Esophagus (tissue), 2 donors: ENCODE results near the gene MYO16. TPM values are rescaled to one million over a fixed set of nuclear protein-coding genes. Genes with fewer than 3 reads are reported as not detected.
"Not testable (repeated sequence)": the region's sequence is repeated elsewhere in the genome, so short reads cannot be mapped to it uniquely, and the experiment has no call there.

Experiments
- H3K27ac ChIP-seq, 2 donors: one replicate each; pipeline ENCODE4 v1.5.1; 2013; ENCODE audit warnings: low read depth in 2 of 2, mild to moderate bottlenecking in 2 of 2, inconsistent platforms in 1 of 2, low read length in 1 of 2, moderate library complexity in 1 of 2
- H3K27me3 ChIP-seq, 2 donors: one replicate each; pipeline ENCODE4 v1.6.1; 2013; ENCODE audit warnings: low read length in 2 of 2, control low read depth in 1 of 2, mild to moderate bottlenecking in 1 of 2; ENCODE audit not compliant: insufficient read depth in 2 of 2, control insufficient read depth in 1 of 2
- H3K36me3 ChIP-seq, 2 donors: one replicate each; pipeline ENCODE4 v1.6.1; 2013; ENCODE audit warnings: low read length in 1 of 2; ENCODE audit not compliant: control insufficient read depth in 2 of 2, insufficient read depth in 2 of 2
- H3K4me1 ChIP-seq, 2 donors: one replicate each; pipeline ENCODE4 v1.6.1; 2013; ENCODE audit warnings: low read length in 1 of 2; ENCODE audit not compliant: control insufficient read depth in 2 of 2, insufficient read depth in 2 of 2
- H3K4me3 ChIP-seq, 2 donors: one replicate each; pipeline ENCODE4 v1.5.1; 2013; ENCODE audit warnings: low read length in 2 of 2, mild to moderate bottlenecking in 2 of 2, low read depth in 1 of 2, moderate library complexity in 1 of 2
- H3K9me3 ChIP-seq, 2 donors: one replicate each; pipeline ENCODE4 v1.6.1; 2013; ENCODE audit warnings: mild to moderate bottlenecking in 2 of 2, low read depth in 1 of 2, low read length in 1 of 2, moderate library complexity in 1 of 2; ENCODE audit not compliant: control insufficient read depth in 2 of 2, insufficient read depth in 1 of 2
- WGBS, 2 donors: extraction: QIAGEN DNeasy Blood & Tissue Kit; methylation state at CpG; one replicate each; pipeline ENCODE4 v1.1.7; 2013; 5-methylcytosine and 5-hydroxymethylcytosine counted together
- polyA plus RNA-seq, 2 donors: library from polyadenylated mRNA; stranded (reverse); fragments of 200-250 nt; gene quantifications; one replicate each; pipeline ENCODE4 v1.2.3, GENCODE V29; 2013
- donor health status: healthy with polysubstance abuse.
- donor health status: Bipolar disorder and iron deficiency.

Gene MYO16
- polyA plus RNA-seq, 2 donors: 0.06 to 0.18 TPM

DNA sequence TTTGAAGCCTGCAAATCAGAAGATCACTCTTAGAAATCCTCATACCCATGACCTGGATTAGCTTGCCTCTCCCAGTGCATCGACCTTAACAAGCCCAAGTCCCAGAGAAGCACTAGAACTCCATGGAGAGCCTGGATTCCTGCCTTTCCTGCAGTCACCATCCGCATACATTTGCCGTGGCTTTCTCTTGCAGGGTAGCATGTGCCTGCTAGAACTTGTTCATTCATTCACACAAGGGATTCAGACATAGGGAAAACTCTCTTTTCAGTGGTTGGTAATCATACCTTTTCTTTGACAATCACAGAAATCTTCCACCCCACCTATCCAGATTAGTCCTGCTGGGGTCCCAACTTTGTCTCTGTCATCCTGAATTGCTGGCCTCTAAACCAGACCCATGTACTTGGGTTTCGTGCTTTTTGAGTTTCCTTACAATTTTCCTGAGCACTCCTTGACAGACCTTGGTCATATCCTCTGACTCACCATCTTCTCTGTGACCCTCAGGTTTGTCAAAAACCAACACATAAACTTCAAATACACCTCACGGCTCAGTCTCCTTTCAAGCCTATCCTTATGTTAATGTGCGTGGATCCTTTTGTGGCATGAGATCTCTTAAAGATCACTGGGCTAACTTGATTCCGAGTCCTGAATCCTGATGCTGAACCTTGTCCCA lies 355.0 kb downstream of the MYO16 start:
- Histone ChIP-seq H3K4me1 (no peaks in the 10 kb centered on the region), H3K27me3 (no peaks in the 10 kb centered on the region), H3K36me3 (no peaks in the 10 kb centered on the region), H3K9me3 (no peaks in the 10 kb centered on the region), H3K27ac (no peak overlapping the region), H3K4me3 (no peak overlapping the region)
- 88 to 91% methylated on average over 7 of the region's 7 CpGs for WGBS, 2 donors

DNA sequence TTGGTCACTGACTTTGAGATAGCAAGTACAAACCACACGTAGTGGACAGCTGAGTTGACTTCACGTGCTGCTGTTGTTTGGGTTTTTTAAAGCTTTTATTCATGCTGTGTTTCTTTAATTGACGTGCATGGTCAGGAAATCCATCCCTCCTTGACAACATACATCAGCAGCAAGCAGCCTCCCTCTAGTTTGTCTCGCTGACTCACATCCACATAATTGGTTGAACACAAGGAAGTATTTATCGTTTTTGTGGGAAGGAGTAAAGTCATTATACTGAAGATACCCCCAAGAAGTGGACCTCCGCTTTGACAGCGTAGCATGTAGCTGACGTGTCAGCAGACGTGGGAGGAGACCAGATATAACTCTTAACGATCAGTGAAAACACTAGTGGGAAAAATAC lies 355.8 kb downstream of the MYO16 start:
- 89 to 90% methylated on average over 10 of the region's 10 CpGs for WGBS, 2 donors
- Histone ChIP-seq H3K9me3 (no peaks in the 10 kb centered on the region), H3K4me1 (no peaks in the 10 kb centered on the region), H3K36me3 (no peaks in the 10 kb centered on the region), H3K4me3 (no peak overlapping the region), H3K27me3 (no peaks in the 10 kb centered on the region), H3K27ac (no peak overlapping the region)

DNA sequence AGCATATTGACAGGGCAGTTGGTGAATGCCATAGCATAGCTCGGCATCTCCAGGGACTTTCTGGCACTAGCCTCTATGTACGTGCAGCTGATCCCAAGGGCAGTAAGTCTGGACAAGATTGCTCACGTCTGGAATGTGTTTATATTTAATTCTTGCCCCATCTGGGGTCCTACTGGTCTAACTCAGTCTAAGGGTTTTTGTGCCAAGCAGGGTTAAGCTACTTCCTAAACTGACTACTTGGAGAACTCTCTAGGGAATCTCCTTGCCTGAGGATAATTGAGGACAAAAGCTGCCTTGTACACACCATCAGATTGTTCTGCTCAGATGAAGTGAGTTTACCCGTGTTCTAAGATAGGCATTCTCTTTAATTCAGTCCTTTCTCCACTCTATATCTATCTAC lies 358.1 kb downstream of the MYO16 start:
- H3K27me3 ChIP-seq: no peaks in the 10 kb centered on the region
- H3K36me3 ChIP-seq: no peaks in the 10 kb centered on the region
- WGBS, 2 donors: 24 to 37% methylated on average over 4 of the region's 4 CpGs
- H3K4me3 ChIP-seq: no peak overlapping the region
- no peaks in the 10 kb centered on the region for H3K4me1 ChIP-seq
- no peak overlapping the region for H3K27ac ChIP-seq
- no peaks in the 10 kb centered on the region for H3K9me3 ChIP-seq

DNA sequence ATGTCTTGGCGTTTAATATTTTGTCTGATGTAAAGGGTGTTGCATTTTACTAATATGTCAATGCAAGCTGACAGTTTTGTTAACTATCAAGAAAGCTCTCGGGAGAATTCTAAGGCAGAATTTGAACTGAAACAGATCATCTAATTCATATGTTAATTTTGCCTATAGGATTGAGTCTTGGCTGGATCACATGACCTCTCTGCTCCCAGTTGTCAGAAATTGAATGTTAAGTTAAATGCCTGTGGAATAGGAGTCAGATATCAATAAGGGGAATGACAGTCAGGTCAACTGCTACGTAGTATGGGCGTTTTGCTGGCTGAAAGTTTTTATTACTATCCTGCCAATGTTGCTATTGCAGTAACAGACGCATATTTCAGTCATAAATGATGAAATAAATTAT lies 358.5 kb downstream of the MYO16 start:
- Histone ChIP-seq H3K36me3 (no peaks in the 10 kb centered on the region), H3K9me3 (no peaks in the 10 kb centered on the region), H3K27me3 (no peaks in the 10 kb centered on the region), H3K4me1 (no peaks in the 10 kb centered on the region), H3K4me3 (no peak overlapping the region), H3K27ac (no peak overlapping the region)
- 60 to 62% methylated on average over 5 of the region's 5 CpGs for WGBS, 2 donors

DNA sequence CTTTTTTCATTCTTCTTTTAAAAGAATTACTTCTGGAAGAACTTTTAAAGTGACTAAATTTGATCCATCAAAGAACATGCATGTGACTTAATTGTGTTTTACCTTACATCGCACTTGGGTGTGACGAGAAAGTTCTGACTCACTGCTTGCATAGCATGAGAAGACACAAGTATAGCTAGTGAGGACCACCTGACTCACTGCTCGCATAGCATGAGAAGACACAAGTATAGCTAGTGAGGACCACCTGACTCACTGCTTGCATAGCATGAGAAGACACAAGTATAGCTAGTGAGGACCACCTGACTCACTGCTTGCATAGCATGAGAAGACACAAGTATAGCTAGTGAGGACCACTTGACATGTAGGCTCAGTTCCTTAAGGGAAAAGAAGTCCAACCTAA lies 362.0 kb downstream of the MYO16 start:
- H3K9me3 ChIP-seq, H3K27ac ChIP-seq, H3K4me3 ChIP-seq, H3K27me3 ChIP-seq, H3K36me3 ChIP-seq, H3K4me1 ChIP-seq: not testable (repeated sequence)
- 67 to 73% methylated on average over 3 of the region's 3 CpGs for WGBS, 2 donors

DNA sequence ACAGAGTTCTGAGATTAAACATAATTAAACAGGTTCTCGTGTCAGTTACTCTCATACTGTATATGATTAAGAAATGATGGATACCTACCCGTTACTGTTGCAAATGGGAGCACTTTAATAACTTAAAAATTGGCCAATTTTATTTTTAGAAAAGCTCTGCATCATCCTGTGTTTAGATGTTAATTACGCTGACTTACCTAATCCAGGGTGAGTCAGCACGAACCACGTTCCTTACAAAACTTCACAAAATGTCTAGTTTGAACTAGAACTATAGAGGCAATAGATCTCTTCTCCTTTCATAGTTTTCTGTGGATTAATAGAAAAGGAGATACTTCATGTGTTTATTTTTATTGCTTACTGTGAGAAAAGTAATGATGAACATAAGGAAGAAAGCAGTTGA lies 363.9 kb downstream of the MYO16 start:
- no peaks in the 10 kb centered on the region for H3K27me3 ChIP-seq
- WGBS, 2 donors: 41 to 44% methylated on average over 5 of the region's 5 CpGs
- H3K4me3 ChIP-seq: no peak overlapping the region
- no peaks in the 10 kb centered on the region for H3K4me1 ChIP-seq
- H3K36me3 ChIP-seq: no peaks in the 10 kb centered on the region
- H3K9me3 ChIP-seq: no peaks in the 10 kb centered on the region
- H3K27ac ChIP-seq: no peak overlapping the region

DNA sequence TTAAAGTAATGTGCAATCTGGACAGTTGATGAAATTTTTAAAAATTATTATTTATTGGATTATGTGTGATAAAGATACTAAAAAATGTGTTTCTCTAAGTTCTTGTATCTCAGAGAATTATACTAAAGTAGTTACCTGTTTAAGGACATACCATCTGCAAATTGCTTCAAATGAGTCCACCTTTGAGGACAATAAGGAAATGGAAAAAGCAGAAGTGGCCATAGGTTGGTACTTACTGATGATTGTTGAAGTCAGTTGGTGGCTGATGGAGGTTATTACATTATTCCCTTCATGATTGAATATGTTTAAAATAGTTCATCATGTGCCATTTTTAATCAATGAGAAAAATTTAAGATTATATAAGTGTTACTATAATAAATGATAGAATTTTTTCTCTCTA lies 367.0 kb downstream of the MYO16 start:
- Histone ChIP-seq H3K27ac (no peak overlapping the region), H3K36me3 (no peaks in the 10 kb centered on the region), H3K4me1 (no peaks in the 10 kb centered on the region), H3K27me3 (no peaks in the 10 kb centered on the region), H3K4me3 (no peak overlapping the region), H3K9me3 (no peaks in the 10 kb centered on the region)

DNA sequence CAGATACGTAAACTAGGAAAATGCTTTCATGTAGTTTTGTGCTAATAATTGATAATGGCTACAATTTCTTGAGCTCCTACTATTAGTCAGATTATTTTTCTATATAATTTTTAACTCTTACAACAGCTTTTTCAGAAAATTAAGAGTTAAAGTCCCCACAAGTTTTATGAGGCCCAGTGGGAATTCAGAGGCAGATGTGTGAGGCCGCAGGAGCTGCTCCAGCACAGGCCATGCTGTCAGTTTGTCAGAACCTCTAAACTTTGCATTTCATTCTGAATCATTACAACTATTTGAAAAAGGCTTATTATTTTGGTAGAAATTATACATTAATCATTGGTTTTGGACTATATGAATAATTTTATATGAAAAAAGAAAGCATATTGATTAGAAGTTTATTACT lies 370.8 kb downstream of the MYO16 start:
- no peaks in the 10 kb centered on the region for H3K27me3 ChIP-seq
- WGBS, 2 donors: 68 to 81% methylated on average over 2 of the region's 2 CpGs
- no peak overlapping the region for H3K4me3 ChIP-seq
- H3K4me1 ChIP-seq: no peaks in the 10 kb centered on the region
- no peaks in the 10 kb centered on the region for H3K9me3 ChIP-seq
- H3K27ac ChIP-seq: no peak overlapping the region
- H3K36me3 ChIP-seq: no peaks in the 10 kb centered on the region

DNA sequence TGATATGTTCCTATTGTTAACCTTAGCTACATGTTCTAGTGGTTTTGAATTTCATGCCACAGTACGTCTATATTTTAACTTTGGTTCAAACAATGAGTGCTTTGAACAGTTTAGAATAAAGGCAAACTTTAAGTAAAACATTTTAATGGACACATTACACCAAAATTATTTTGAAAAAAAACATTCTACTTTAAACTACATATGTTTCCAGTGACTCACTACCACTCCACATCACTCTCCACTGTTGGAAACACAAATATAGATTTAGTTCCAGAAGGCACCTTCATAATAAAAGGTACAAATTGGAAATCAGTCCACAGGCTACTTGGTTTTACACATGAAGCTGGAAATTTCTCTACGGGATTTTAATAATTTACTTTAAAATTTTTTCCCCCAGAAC lies 373.5 kb downstream of the MYO16 start:
- no peaks in the 10 kb centered on the region for H3K27me3 ChIP-seq
- H3K27ac ChIP-seq: no peak overlapping the region
- no peak overlapping the region for H3K4me3 ChIP-seq
- H3K4me1 ChIP-seq: no peaks in the 10 kb centered on the region
- no peaks in the 10 kb centered on the region for H3K9me3 ChIP-seq
- 71 to 77% methylated on average over 2 of the region's 2 CpGs for WGBS, 2 donors
- no peaks in the 10 kb centered on the region for H3K36me3 ChIP-seq

DNA sequence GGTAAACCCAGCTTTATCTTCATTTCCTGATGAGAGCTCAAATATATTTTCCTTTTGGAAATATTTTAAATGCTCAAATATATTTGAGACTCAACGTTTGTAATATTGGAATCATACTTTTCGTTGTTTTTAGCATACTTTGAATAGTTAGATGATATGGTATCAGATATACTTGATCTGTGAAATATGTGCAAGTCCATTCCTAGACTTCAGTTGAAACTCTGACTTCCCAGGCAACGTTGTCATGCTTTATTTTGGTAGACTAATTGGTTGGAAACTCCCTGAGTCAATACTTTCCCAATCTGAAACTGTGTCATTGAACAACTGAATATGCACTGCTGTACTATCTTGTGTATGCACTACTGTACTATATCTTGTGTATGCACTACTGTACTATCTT lies 378.5 kb downstream of the MYO16 start:
- Histone ChIP-seq H3K4me3 (no peak overlapping the region), H3K36me3 (no peaks in the 10 kb centered on the region), H3K4me1 (no peaks in the 10 kb centered on the region), H3K9me3 (no peaks in the 10 kb centered on the region), H3K27me3 (no peaks in the 10 kb centered on the region), H3K27ac (no peak overlapping the region)
- 55 to 61% methylated on average over 3 of the region's 3 CpGs for whole genome bisulfite sequencing, 2 donors
